Germinal center (tissue), 1 donor: ENCODE results near the gene PANX2.

Experiments
- DNase-seq: peaks from one replicate; pipeline ENCODE4 v3.0.0; 2012; ENCODE audit warnings: mixed read lengths, low spot score

Gene PANX2

DNA sequence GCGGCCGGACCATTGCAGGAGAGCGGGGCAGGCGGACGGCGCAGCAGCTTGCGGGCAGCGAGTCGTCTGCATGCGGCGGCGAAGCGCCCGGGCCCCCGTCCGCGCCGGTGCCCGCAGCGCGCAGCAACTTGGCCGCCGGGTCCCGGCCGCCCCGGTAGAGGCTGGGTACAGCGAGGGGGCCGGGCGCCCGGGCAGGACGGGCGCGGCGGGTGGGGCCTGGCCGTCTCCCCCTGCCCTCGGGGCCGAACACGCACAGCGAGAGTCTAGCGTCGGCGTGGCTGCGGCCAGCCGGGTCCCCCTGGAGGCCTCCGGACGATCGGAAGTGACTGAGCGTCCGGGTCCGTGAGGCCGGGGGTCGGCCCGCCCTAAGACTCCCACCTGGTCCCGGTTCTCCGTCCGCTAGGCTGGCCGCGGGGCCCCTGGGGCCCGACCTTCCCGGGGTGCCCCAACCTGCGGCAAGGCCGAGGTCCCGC, 14.4 kb downstream of the PANX2 start:
- DNase-seq: no peak

DNA sequence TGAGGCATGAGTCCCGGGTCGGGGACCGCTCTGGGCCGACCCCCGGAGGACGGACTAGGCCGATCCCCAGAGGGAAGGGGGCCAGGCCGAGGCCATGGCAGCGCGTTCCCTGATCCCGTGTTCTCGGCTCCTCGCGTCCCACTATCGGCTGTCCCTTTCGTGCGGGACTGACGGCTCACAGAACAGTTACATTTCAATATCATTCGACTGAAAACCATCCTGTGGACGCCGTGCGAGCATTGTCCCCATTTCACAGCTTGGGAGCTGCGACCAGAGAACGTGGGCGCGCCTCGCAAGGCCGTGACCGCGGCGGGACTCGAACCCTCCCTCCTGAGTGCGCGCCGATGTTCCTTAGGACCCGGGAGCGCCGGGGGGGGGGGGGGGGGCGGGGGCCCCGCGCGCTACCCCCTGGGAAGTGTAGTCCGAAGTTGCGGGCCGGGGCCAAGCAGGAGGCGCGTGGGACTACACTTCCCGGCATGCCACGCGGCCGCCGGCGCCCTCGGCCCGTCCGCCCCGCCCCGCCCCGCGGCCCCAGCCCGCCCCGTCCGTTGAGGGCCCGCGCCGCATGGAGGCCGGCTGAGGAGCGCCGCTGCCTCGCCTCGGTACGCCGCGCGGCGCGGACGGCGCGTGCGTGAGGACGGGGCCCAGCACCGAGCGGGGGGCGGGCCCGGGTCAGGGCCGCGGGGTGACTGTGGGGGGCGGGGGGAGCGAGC, 15.0 kb downstream of the PANX2 start, which contains the start of gene TRABD:
TSS of gene TRABD (plus strand) at position 539 of the 713 bp plus-strand sequence. CDS start 7,148 bp downstream, outside the sequence.
- peak; percentile 91 for DNase-seq

DNA sequence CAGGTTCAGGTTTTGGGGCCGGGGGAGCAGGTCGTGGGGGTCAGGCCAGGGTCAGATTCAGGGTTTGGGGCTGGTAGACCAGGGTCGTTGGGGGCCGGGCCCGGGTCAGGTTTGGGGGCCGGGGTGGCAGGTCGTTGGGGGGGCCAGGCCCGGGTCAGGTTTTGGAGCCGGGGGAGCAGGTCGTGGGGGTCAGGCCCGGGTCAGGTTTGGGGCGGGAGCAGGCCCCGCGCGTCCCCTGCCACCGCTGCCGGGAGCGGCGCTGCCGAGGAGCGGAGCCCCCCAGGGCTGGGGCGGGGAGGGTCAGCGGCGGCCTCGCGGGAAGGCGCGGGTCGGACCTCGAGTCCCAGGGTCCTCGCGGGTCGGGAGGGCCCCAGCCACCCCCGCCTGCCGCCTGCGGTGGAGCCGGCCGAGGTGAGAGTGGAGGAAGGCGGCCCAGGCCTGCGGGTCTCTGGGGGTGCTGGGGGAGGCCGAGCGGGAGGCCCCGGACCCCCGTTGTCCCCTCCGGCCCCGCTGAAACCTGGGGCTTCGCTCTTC, 15.7 kb downstream of the PANX2 start:
- no peak for DNase-seq

DNA sequence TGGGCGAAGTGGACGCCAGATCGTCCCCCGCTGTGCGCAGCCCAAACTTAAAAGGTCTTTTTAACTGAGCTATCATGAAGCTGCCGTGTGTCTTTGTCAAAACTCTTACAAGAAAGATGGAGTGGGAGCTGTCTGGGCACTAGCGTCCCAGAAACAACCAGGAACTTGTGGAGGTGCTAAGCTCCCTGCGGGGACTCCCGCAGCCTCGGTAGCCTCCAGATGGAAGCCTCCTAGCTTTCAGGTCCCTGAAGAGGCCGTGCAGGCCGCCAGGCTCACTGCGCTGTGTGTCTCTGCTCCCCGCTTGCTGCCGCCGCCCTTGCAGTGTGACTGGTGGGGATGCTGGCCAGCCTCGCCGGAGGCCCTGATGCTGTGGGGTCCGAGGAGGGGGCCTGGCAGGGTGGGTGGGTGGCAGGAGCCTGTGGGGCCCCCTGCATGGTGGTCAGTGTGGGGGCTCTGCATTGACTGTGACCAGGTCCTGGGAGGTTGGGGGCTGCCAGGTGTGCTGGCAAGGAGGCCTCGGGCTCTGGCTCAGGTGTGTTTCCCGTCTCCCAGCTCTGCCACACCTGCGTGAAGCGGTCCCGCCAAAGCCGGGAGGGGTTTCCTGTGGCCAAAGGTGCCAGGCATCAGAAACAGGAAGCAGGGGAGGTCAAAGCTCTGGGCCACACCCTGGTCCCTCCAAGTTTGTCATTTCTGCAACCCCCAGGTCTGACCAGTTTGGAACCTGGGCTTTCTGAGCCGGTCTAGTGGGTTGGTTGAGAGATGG, 16.4 kb downstream of the PANX2 start:
- no peak for DNase-seq

DNA sequence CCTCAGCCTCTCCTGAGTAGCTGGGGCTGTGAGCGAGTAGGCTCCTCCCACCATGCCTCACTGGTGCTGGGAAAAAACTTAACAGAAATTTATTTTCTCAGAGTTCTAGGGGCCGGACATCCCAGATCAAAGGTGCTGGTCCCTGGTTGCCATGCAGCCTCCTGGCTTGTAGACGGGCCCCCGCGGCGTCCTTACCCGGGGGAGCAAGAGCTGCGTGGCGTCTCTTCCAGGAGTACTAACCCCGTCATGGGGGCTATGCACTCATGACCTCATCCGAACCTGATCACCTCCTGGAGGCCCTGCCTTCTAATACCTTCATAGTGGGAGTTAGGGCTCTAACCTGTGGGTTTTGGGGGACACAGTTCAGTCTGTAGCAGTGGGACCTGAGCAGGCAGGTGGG, 17.8 kb downstream of the PANX2 start:
- DNase-seq: no peak

DNA sequence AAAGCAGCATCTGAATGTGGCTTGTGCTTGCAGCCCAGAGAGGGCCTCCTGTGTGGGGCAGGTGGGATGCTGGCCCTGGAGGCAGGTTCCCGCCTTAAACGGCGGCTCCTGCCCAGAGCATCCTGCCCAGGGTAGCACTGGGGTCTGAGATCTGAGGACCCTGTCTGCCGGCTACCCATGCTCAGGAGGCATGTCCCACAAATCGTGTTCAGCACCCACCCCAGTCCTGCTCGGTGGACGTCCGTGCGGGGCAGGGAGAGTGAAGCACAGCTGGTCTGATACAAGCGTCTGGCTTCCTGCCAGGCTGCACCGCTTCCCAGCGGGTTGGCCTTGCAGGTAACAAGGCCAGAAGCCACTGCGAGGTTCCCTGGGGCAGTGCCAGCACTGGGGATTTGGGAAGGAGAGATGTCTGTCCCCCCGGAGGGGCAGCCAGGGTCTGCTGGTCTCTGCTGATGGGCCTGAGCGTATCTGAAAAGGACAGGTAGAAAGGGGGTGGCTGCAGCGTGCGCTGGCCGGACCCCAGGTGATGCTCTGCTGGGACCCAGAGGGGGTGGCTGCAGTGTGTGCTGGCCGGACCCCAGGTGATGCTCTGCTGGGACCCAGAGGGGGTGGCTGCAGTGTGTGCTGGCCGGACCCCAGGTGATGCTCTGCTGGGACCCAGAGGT, 18.8 kb downstream of the PANX2 start:
- DNase-seq: no peak

DNA sequence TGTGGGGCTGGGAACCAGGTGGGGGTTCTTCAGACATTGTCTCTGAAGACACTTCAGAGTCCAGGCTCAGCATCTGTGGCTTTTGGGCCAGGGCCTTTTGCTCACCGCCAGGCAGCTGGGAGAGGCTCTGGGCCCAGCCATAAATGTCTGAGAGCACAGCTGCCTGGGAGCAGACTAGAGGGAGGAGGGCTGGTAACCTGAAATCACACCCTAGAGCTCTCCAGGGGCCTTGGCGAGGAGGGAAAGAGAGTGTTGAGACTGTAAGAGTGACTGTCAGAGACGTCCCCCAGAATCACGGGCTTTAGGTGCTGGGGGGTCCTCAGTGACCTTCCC, 19.3 kb downstream of the PANX2 start:
- DNase-seq: no peak

DNA sequence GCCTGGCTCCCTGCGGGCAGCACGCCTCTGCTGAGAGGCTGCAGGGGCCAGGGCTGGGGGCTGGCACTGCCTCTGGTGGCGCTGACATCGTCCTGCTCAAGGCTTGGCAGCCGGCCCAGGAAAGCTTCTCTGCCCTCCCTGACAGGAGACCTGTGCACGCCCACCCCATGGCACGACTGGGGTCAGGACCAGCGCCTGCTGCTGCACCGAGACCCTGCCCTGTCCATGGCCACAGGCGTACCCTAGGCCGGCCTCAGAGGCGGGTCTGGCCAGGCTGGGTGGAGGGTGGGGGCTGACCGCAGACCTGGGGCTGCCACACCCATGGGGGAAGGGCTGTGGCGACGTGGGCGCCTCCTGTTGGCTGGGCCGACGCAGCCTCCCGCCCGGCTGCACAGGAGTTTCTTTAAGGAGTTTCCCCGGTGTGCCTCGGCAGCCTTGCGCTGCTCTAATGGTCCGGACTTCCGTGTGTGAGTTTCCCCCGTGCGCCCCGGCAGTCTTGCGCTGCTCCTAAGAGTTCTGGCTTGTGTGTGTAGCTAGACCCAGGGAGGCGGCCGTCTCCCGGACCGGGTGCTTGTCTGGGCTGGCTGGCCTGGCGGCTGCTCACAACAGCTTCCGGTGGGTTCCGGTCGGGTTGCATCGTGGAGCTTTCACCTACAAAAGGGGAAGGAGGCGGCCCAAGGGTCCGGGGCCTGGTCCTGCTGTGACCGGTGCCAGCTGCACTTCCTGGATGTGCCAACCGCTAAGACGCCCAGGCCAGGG, 19.8 kb downstream of the PANX2 start:
- peak; percentile 86 for DNase-seq

DNA sequence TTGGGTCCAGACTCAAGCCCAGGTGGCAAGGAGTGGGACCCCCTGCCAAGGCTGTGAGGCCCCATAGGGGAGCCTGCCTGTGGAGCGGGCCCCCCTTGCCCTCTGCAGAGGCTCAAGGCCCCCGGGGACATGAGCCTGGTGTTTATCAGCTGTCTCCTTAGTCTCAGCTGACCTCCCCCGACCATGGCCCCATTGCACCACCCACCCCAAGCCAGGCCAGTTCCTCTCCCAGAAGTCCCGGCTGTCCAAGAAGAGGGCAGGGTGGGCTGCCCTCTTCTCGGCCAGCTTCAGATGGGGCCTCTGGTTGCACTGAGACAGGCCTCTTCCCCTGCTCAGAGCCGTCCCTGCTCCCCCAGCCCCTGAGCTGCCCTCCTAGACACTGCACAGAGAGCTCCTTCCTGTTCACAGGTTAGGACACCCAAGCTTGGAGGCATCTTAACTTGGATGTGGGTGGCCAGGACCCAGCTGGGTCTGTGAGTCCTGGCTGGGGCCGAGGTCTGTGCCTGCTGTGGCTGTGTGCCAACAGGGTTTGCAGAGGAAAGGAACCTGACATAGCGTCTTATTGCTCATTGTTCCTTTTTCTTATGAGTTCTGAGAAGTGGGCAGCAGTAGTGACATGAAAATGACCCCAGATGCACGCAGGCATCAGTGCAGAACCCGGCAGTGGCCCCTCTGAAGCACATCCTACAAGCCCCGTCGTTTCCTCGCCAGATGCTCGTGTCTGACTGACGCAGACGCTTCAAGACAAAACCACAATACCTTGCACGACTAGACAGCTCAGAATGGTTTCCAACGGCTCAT, 20.6 kb downstream of the PANX2 start:
- DNase-seq: peak; percentile 64

DNA sequence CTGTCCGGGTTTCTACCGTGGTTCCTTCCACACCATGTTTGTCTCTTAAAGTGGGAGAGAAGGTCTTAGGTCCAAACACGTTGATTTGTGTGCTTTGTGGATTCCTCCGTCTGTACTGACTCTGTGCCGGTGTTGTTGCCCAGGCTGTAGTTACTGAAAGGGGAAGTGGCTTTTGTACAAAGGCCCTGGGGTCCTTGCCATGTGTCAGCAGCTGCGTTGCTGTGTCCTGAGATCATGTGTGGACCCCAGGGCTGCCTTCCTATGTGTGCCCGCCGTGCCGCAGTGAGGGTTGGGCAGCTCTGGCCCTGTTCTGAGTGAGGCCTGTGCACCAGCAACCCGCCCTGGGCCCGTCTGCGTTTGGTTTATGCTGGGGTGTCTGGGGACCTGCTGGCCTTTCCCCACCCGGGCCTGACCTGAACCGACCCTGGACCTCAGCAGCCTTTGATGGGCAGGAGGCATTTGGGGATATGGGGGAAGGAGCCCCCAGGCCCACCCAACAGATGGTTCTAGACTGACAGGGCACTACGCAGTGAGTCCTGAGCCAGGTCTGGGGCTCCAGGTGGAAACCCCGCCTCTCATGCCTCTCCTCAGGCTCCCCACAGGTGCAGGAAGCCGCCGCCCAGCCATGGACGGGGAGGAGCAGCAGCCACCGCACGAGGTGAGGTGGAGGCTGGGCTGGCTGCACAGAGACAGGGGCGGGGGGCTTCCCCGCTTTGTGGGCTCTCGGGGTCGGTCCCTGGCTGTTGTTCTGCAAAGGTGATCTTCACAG, 22.1 kb downstream of the PANX2 start:
- DNase-seq: peak; percentile 63

DNA sequence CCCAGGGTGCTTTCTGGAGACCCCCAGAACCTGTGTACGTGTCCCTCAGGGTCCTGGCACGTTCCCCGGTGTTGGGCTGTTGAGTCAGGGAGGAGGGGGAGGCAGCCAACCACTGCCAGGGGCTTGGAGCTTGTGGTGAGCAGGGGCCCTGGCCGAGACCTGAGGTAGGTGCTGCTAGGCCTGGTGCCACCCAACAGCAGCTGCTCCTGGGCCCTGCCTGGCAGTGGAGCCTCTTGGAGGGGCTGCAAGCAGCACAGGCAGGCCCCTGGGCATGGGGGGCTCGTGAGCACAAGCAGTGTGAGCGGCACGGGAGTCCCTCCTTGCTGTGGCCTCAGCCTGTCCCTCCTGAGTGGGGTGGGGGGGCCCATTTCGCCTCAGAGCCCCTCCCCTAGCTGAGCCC, 23.1 kb downstream of the PANX2 start:
- no peak for DNase-seq

DNA sequence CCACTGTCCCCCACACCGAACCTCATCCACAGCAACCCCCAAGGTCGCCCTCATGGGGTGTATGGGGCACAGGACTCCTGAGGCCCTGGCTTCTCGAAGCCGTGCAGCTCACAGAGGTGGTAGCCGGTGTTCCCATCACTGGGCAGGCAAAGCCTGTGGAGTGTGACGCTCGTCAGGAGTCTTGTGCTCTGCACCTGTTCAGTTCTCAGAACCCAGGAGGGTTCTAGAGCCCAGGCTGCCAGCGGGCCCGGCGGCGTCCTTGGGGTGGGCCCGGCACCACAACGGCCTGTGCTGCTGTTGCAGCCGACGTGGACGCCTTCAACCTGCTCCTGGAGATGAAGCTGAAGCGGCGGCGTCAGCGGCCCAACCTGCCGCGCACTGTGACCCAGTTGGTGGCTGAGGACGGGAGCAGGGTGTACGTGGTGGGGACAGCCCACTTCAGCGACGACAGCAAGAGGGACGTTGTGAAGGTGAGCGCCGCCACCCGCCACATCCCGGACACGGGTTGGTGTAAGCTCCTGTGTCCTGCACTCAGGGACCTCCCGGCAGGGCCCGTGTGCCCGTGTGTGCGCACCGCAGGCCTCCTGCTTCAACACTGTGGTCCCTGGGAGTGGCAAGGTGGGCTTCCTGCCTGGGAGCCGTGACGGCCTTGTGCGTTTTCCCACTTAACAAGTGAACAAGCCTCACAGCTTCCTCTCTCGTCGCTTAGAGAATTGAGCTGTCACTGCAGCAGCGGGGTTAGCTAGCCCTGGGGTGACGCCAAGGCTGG, 23.7 kb downstream of the PANX2 start:
- no peak for DNase-seq

DNA sequence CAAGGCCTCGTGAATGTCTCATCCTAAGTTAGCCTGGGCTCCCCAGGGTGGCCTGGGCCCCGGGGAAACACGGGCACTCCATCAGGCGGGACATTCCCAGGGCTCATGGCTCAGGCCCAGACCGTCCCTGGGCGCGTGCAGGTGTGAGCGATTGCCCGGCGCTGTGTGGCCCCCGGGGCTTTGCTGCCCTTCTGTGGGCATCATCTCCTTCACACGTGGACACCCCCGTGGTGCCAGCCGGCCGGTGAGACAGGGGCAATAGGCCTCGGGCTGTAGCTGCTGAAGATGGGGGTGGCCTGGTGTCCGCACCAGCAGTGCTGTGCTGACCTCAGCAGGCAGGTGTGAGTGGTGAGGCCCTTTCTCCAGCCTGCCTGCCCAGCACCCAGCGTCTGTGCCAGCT, 25.7 kb downstream of the PANX2 start:
- no peak for DNase-seq

DNA sequence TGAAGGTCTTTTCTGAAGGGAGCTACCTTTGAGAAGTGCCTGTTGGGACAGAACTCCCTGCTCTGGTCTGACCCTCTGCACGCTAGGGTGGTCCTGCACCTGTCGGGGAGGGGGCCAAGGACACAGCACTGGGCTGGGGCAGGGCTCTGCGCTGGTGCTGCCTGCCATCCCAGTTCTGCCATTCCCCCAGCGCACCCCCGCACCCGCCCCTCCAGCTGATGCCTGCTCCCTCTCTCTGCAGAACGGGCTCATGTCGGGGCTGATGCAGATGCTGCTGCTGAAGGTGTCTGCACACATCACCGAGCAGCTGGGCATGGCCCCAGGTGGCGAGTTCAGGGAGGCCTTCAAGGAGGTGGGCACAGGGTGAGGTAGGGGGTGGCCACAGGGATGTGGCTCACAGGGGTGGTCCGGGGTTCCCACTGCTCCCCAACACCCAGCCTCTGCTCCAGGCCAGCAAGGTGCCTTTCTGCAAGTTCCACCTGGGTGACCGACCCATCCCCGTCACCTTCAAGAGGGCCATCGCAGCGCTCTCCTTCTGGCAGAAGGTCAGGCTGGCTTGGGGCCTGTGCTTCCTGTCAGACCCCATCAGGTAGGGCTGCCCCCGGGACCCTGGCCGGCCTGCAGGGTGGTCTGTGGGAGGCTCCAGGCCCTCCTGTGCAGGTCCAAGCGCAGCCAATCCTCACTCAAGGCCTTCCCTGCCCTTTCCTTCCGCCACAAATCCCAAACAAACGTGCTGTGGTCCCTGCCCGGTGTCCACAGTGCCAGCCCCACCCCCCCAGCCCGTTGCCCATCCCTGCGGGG, 26.7 kb downstream of the PANX2 start:
- DNase-seq: no peak

DNA sequence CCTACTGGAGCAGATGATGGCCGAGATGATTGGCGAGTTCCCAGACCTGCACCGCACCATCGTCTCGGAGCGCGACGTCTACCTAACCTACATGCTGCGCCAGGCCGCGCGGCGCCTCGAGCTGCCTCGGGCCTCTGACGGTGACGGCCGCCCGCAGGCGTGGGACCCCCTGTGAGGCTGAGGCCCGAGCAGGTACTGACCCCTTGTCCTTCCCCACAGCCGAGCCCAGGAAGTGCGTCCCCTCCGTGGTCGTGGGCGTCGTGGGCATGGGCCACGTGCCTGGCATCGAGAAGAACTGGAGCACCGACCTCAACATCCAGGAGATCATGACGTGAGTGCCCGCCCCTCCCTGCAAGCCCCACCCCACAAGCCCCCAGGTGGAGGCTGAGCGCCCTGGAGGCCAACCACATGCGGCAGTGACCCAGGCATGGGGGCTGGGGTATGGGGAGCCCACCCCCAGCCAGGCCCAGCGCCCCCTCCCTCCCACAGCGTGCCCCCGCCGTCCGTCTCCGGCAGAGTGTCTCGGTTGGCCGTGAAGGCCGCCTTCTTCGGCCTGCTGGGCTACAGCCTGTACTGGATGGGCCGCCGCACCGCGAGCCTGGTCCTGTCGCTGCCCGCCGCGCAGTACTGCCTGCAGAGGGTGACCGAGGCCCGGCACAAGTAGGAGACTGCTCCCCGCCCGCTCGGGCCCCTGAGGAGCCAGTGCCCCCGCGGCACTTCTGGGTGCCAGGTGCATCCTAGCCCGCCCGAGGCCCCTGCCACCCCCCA, 27.5 kb downstream of the PANX2 start:
- no peak for DNase-seq

DNA sequence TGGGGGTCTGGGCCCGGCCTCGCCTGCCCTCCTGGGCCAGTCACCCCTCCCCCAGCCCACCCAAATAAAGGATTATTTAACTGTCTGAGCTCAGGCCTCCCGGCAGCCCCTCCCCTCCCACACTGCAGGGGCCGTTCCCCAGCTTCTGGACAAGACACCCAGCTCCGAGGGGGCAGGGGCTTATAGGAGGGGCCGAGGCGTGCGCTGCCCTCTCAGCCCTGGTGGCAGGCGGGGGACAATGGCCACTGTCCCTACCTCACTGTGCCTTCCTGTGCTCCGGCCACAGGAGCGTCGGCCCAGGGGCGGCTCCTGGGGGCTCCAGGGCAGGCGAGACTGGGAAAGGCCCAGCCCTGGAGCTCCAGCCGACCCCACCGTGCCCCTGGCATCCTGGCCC, 28.1 kb downstream of the PANX2 start:
- DNase-seq: no peak

DNA sequence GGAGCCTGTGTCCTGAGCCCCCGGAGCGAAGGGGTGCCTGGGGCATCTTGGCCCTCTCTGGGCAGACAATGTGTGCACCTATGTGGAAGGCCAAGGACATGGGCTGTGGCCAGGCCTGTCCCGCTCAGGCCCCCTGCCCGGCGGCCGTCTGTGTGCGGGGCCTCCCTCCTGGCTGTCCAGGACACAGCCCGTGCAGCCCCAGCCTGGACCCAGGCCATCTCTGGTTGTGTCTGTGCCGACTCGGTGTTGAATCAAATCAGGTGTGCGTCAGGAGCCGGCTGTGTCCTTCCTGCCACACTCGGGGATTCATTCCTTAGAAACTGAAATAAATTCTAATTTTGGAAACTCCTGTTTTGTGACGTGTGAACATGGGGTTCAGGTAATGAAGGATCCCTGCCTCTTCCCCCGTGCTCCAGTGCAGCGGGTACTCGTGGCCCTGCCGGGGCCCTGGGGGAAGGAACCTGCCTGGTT, 28.8 kb downstream of the PANX2 start:
- no peak for DNase-seq
